Gastrocnemius medialis (tissue), 4 donors: ENCODE data around the gene MLX. TPM values are rescaled to one million over a fixed set of nuclear protein-coding genes. Genes with fewer than 3 reads are reported as not detected.

Source experiments
- ATAC-seq, 2 donors: fragments of 150-250 bp; one replicate each; pipeline ENCODE4 v1.9.1; 2016
- DNase-seq, 2 donors: peaks; one replicate each; pipeline ENCODE4 v3.0.0-alpha.2; 2019
- H3K27ac ChIP-seq, 4 donors: fragments of 200-600 bp; sonication (generic); 1 replicate in 1 of 4; 2 replicates in 3 of 4; pipeline ENCODE4 v1.5.1; 2016 to 2018; ENCODE audit warnings: mild to moderate bottlenecking in 2 of 4, moderate library complexity in 1 of 4
- H3K27me3 ChIP-seq, 3 donors: fragments of 200-600 bp; sonication (generic) in 2 of 3; 1 replicate in 1 of 3; 2 replicates in 2 of 3; pipeline versions ENCODE4 v1.5.1 to v1.6.0; 2016 to 2019; ENCODE audit warnings: mild to moderate bottlenecking in 1 of 3, moderate library complexity in 1 of 3
- H3K36me3 ChIP-seq, 2 donors: fragments of 200-600 bp; sonication (generic) in 1 of 2; one replicate each; pipeline ENCODE4 v1.5.1; 2017 to 2018
- H3K4me1 ChIP-seq, 2 donors: fragments of 200-600 bp; sonication (generic) in 1 of 2; one replicate each; pipeline ENCODE4 v1.5.1; 2016 to 2017; ENCODE audit warnings: mild to moderate bottlenecking in 2 of 2
- H3K4me3 ChIP-seq, 4 donors: fragments of 200-600 bp; sonication (generic) in 3 of 4; 1 replicate in 1 of 4; 2 replicates in 3 of 4; pipeline ENCODE4 v1.5.1; 2016 to 2019; ENCODE audit warnings: mild to moderate bottlenecking in 2 of 4
- H3K9me3 ChIP-seq, 3 donors: fragments of 200-600 bp; sonication (generic) in 2 of 3; 1 replicate in 1 of 3; 2 replicates in 2 of 3; pipeline ENCODE4 v1.5.1; 2016 to 2019
- CTCF ChIP-seq, 5 experiments: fragments of 450-650 bp in 3 of 5; fragments of 200-600 bp in 2 of 5; sonication (generic) in 2 of 5; IDR thresholded peaks in 4 of 5; conservative IDR thresholded peaks in 1 of 5; 1 replicate in 4 of 5; 2 replicates in 1 of 5; pipeline ENCODE4 v1.5.1; 2016 to 2019; ENCODE audit warnings: antibody characterized with exemption in 5 of 5, mild to moderate bottlenecking in 3 of 5, moderate library complexity in 3 of 5
- POLR2A ChIP-seq, 2 donors: fragments of 450-650 bp; IDR thresholded peaks; one replicate each; pipeline ENCODE4 v1.6.1; 2017; ENCODE audit warnings: antibody characterized with exemption in 2 of 2, mild to moderate bottlenecking in 2 of 2, moderate library complexity in 2 of 2
- in situ Hi-C, 4 donors: fragments of 200-750 bp; cut with MboI; loops; one replicate each; pipeline versions ENCODE4 v1.15.0 to v1.8.0; 2017; ENCODE audit warnings: low sequenced_read_pairs in 4 of 4
- intact Hi-C: fragments of 100-400 bp; cut with DNase I; formaldehyde crosslinking; loops from one replicate; pipeline ENCODE4 v1.15.1; 2023; ENCODE audit warnings: low total_unique reads
- total RNA-seq, 4 donors: library from RNA; depleted of rRNA; stranded (reverse); fragments of >200 nt; gene quantifications; one replicate each; pipeline versions ENCODE4 v1.1.0 to v1.2.3, GENCODE V29; 2016

The MLX gene
- total RNA-seq, 4 donors from 2014 or later = 49.7 to 81.9 (median 53.8) TPM

GRCh38 chr17:42522263-42522790, 44.6 kb upstream of the MLX start:
- DNase-seq (no peak), ATAC-seq (no peak)
- TF ChIP-seq POLR2A (IDR thresholded peaks at IDR 0.05) (no peak), CTCF (IDR thresholded peaks at IDR 0.05 in 4 of 5, conservative IDR thresholded peaks at IDR 0.05 in 1 of 5) (no peak)
- in situ Hi-C loops = loop anchor here in 1 of 4 donors (10.0 kb wide), 1 partner anchor 108 kb away; no protein-coding TSS in a partner anchor
- Histone ChIP-seq H3K4me3 (no peak overlapping the region), H3K27me3 (no peaks in the 10 kb centered on the region), H3K9me3 (no peaks in the 10 kb centered on the region), H3K27ac (peak overlapping the region; percentile 77 to 89 (median 86)), H3K4me1 (peaks cover 78 to 81% of the 10 kb centered on the region in 2 donors), H3K36me3 (peaks cover 0 to 17% of the 10 kb centered on the region in 2 donors)
- intact Hi-C loops = no loop called here

GRCh38 chr17:42522798-42523278, 44.1 kb upstream of the MLX start:
- no peak for TF ChIP-seq POLR2A (IDR thresholded peaks at IDR 0.05)
- Histone ChIP-seq H3K36me3 (peaks cover 0 to 17% of the 10 kb centered on the region in 2 donors), H3K4me1 (peaks cover 76% of the 10 kb centered on the region in 2 donors), H3K4me3 (no peak overlapping the region), H3K27me3 (no peaks in the 10 kb centered on the region), H3K9me3 (no peaks in the 10 kb centered on the region), H3K27ac (peak overlapping the region; percentile 77 to 89 (median 86))
- in situ Hi-C loops (loop anchor here in 1 of 4 donors (10.0 kb wide), 1 partner anchor 108 kb away; no protein-coding TSS in a partner anchor), intact Hi-C loops (no loop called here)
- ATAC-seq = no peak
- DNase-seq = no peak

DNA sequence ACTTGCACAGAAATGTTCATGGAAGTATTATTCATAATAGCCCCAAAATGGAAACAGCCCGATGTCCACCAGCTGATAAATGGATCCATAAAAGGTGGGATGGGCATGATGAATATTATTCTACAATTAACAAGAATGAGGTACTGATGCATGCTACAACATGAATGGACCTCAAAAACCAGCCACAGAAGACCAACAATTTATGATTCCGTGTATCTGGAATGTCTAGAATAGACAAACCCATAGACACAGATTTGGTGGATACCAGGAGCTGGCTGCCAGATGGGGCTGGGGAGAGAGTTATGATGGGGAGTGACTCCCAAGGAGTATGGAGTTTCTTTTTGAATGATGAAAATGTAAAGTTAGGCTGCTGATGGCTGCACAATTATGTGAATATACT, 41.7 kb upstream of the MLX start:
- H3K27me3 ChIP-seq = no peaks in the 10 kb centered on the region
- ATAC-seq = no peak
- H3K9me3 ChIP-seq = no peaks in the 10 kb centered on the region
- no peak for DNase-seq
- intact Hi-C loops = loop anchor here (5.0 kb wide), 1 partner anchor 103 kb away; the partner anchor contains the start of gene CAVIN1
- H3K4me1 ChIP-seq = peaks cover 52 to 58% of the 10 kb centered on the region in 2 donors
- peak overlapping the region; percentile 77 to 89 (median 86) for H3K27ac ChIP-seq
- H3K4me3 ChIP-seq = no peak overlapping the region
- TF ChIP-seq POLR2A (IDR thresholded peaks at IDR 0.05) = no peak
- TF ChIP-seq CTCF (IDR thresholded peaks at IDR 0.05 in 4 of 5, conservative IDR thresholded peaks at IDR 0.05 in 1 of 5) = no peak
- in situ Hi-C loops = loop anchor here in 3 of 4 donors (5.0 to 10.0 kb wide), 2 partner anchors 110 to 203 kb away; no protein-coding TSS in a partner anchor
- H3K36me3 ChIP-seq = peaks cover 0 to 17% of the 10 kb centered on the region in 2 donors

- in situ Hi-C loops = loop anchor here in 3 of 4 donors (5.0 to 10.0 kb wide), 2 partner anchors 111 to 204 kb away; no protein-coding TSS in a partner anchor
Measured at GRCh38 chr17:42526031-42526444, 40.9 kb upstream of the MLX start.

More at GRCh38 chr17:42526031-42526444, 40.9 kb upstream of the MLX start:
- TF ChIP-seq CTCF (IDR thresholded peaks at IDR 0.05 in 4 of 5, conservative IDR thresholded peaks at IDR 0.05 in 1 of 5) = no peak
- no peak for TF ChIP-seq POLR2A (IDR thresholded peaks at IDR 0.05)
- DNase-seq (peak in 1 of 2 donors; percentile 54), ATAC-seq (peak; percentile 28 to 31)
- Histone ChIP-seq H3K36me3 (peaks cover 0 to 14% of the 10 kb centered on the region in 2 donors), H3K9me3 (no peaks in the 10 kb centered on the region), H3K27me3 (no peaks in the 10 kb centered on the region), H3K4me1 (peaks cover 44 to 50% of the 10 kb centered on the region in 2 donors), H3K4me3 (no peak overlapping the region), H3K27ac (peak overlapping the region; percentile 77 to 89 (median 86))
- intact Hi-C loops = loop anchor here (5.0 kb wide), 1 partner anchor 104 kb away; the partner anchor contains the start of gene CAVIN1
